HG03135 (cell line): ENCODE results near the gene SIGLEC5.
"Not testable (repeated sequence)": the region's sequence is repeated elsewhere in the genome, so short reads cannot be mapped to it uniquely, and the experiment has no call there.

Source experiments
- ATAC-seq: cut with Tn5 transposase; IDR thresholded peaks from one replicate; pipeline ENCODE4 v1.9.1; 2021; ENCODE audit warnings: mild to moderate bottlenecking, moderate library complexity; ENCODE audit not compliant: unreplicated experiment

SIGLEC5 gene

GRCh38 chr19:51630315-51630714, at the start of gene SIGLEC5:
TSS of gene SIGLEC5 (minus strand) at chr19:51630401. CDS start at chr19:51630335, 66 bp downstream.
- ATAC-seq, result not testable (repeated sequence)

GRCh38 chr19:51676566-51677083, 46.4 kb upstream of the SIGLEC5 start:
- ATAC-seq, result no peak

- ATAC-seq, result not testable (repeated sequence)
Measured at GRCh38 chr19:51675911-51676565, 45.8 kb upstream of the SIGLEC5 start.

- no peak for ATAC-seq
Measured at GRCh38 chr19:51668216-51668615, 38.0 kb upstream of the SIGLEC5 start.

- ATAC-seq, result no peak
Measured at GRCh38 chr19:51664997-51665396, 34.8 kb upstream of the SIGLEC5 start.

GRCh38 chr19:51664131-51664530, 33.9 kb upstream of the SIGLEC5 start:
- ATAC-seq, result no peak

- ATAC-seq, result no peak
Measured at GRCh38 chr19:51663650-51664049, 33.4 kb upstream of the SIGLEC5 start.

GRCh38 chr19:51660975-51661600, 30.9 kb upstream of the SIGLEC5 start:
- no peak for ATAC-seq

- ATAC-seq, result no peak
Measured at GRCh38 chr19:51654783-51655182, 24.6 kb upstream of the SIGLEC5 start.

- no peak for ATAC-seq
Measured at GRCh38 chr19:51653162-51653561, 23.0 kb upstream of the SIGLEC5 start.

GRCh38 chr19:51652266-51652665, 22.1 kb upstream of the SIGLEC5 start:
- ATAC-seq, result no peak

- ATAC-seq, result no peak
Measured at GRCh38 chr19:51651216-51651846, 21.1 kb upstream of the SIGLEC5 start.

GRCh38 chr19:51647318-51647717, 17.1 kb upstream of the SIGLEC5 start:
- ATAC-seq, result no peak

GRCh38 chr19:51646730-51647129, 16.5 kb upstream of the SIGLEC5 start, which contains the start of gene SIGLEC14:
TSS of gene SIGLEC14 (minus strand) at chr19:51646825. CDS start at chr19:51646759, 66 bp downstream.
- not testable (repeated sequence) for ATAC-seq

GRCh38 chr19:51644636-51645271, 14.6 kb upstream of the SIGLEC5 start:
- ATAC-seq, result no peak

- ATAC-seq, result no peak
Measured at GRCh38 chr19:51641648-51642047, 11.4 kb upstream of the SIGLEC5 start.

- no peak for ATAC-seq
Measured at GRCh38 chr19:51640386-51640785, 10.2 kb upstream of the SIGLEC5 start.

GRCh38 chr19:51639916-51640315, 9.7 kb upstream of the SIGLEC5 start:
- no peak for ATAC-seq

- no peak for ATAC-seq
Measured at GRCh38 chr19:51637362-51637978, 7.3 kb upstream of the SIGLEC5 start.

GRCh38 chr19:51632126-51632525, 1.9 kb upstream of the SIGLEC5 start:
- no peak for ATAC-seq
